Panc1 (cell line): ENCODE results near the gene ANKRD66. TPM values are rescaled to one million over a fixed set of nuclear protein-coding genes. Genes with fewer than 3 reads are reported as not detected.

ENCODE experiments used
- ATAC-seq: fragments of 200-7000 bp; cut with Tn5 transposase; 2 replicates; pipeline ENCODE4 v1.9.1; 2020; ENCODE audit warnings: mild to moderate bottlenecking, moderate library complexity
- BruUV-seq: library from RNA; stranded (reverse); fragments of 400-500 nt; replicated peaks from 2 replicates; lab custom pipeline; 2021; lab: Mats Ljungman, UMichigan
- CTCF ChIA-PET: fragments of 300-600 bp; sonication (Branson Sonifier 250); formaldehyde crosslinking; loops from one replicate; lab custom pipeline; 2022; ENCODE audit warnings: antibody characterized with exemption; lab: Charles Lee
- POLR2A ChIA-PET: fragments of 300-600 bp; sonication (Branson Sonifier 250); formaldehyde crosslinking; loops from one replicate; lab custom pipeline; 2022; ENCODE audit warnings: antibody characterized with exemption; lab: Charles Lee
- DNase-seq: peaks from one replicate; pipeline ENCODE4 v3.0.0-alpha.2; 2010; ENCODE audit warnings: low read depth, low spot score
- H3K27ac ChIP-seq: 2 replicates; pipeline ENCODE4 v1.5.1; 2011; ENCODE audit warnings: mild to moderate bottlenecking, low read length, inconsistent platforms
- H3K27me3 ChIP-seq: fragments of 200-500 bp; sonication (Bioruptor generic); 2 replicates; pipeline ENCODE4 v1.6.0; 2014; ENCODE audit warnings: low read length, inconsistent platforms; ENCODE audit not compliant: control insufficient read depth, insufficient read depth
- H3K36me3 ChIP-seq: fragments of 200-500 bp; sonication (Bioruptor generic); 2 replicates; pipeline ENCODE4 v1.5.1; 2014; ENCODE audit warnings: inconsistent platforms, mild to moderate bottlenecking, low read length, moderate library complexity; ENCODE audit not compliant: control insufficient read depth, insufficient read depth
- H3K4me1 ChIP-seq: 2 replicates; pipeline ENCODE4 v1.5.1; 2011; ENCODE audit warnings: inconsistent platforms, mild to moderate bottlenecking, low read length, moderate library complexity; ENCODE audit not compliant: control insufficient read depth, insufficient read depth
- H3K4me3 ChIP-seq, 2 experiments: 2 replicates each; pipeline ENCODE4 v1.5.1; 2011 to 2012; ENCODE audit warnings: low read depth in 2 of 2, low read length in 2 of 2, mild to moderate bottlenecking in 2 of 2, inconsistent platforms in 1 of 2, moderate library complexity in 1 of 2
- H3K9me3 ChIP-seq: fragments of 200-500 bp; sonication (Bioruptor generic); 2 replicates; pipeline ENCODE4 v1.5.1; 2014; ENCODE audit warnings: low read depth, mild to moderate bottlenecking, inconsistent platforms, low read length, moderate library complexity; ENCODE audit not compliant: control insufficient read depth, insufficient read depth
- CTCF ChIP-seq: fragments of 450-650 bp; IDR thresholded peaks from 2 replicates; pipeline ENCODE4 v1.5.1; 2017; ENCODE audit warnings: mild to moderate bottlenecking
- POLR2AphosphoS5 ChIP-seq: IDR thresholded peaks from 2 replicates; pipeline ENCODE4 v1.6.1; 2012; ENCODE audit warnings: mild to moderate bottlenecking, low read depth, low read length, moderate library complexity
- REST ChIP-seq, 2 experiments: IDR thresholded peaks; 2 replicates each; pipeline ENCODE4 v1.6.1; 2011 to 2012; ENCODE audit warnings: low read depth in 2 of 2, control low read depth in 1 of 2, low read length in 1 of 2, mild to moderate bottlenecking in 1 of 2, moderate library complexity in 1 of 2; ENCODE audit not compliant: insufficient read depth in 1 of 2
- SIN3A ChIP-seq: IDR thresholded peaks from 2 replicates; pipeline ENCODE4 v1.6.1; 2012; ENCODE audit warnings: low read depth, mild to moderate bottlenecking, low read length, moderate library complexity, borderline replicate concordance; ENCODE audit not compliant: insufficient read depth
- TCF7L2 ChIP-seq: IDR thresholded peaks from 2 replicates; pipeline ENCODE4 v1.6.1; 2011; ENCODE audit warnings: mild to moderate bottlenecking, low read depth, low read length, inconsistent platforms
- in situ Hi-C: cut with HindIII; loops from 2 replicates; pipeline ENCODE4 v1.10.0; 2016; ENCODE audit warnings: low sequenced_read_pairs, low pct_unique_long_range_greater_than_20kb
- intact Hi-C: fragments of 100-400 bp; cut with micrococcal nuclease; formaldehyde crosslinking; loops from one replicate; pipeline ENCODE4 v1.10.0; 2022; ENCODE audit not compliant: unreplicated experiment
- total RNA-seq: library from RNA; stranded (reverse); gene quantifications from one replicate; pipeline ENCODE4 v1.2.1, GENCODE V29; 2021; ENCODE audit not compliant: unreplicated experiment

The ANKRD66 gene
- total RNA-seq, 1 experiment from 2014 or later, result not detected

- intact Hi-C loops, result no loop called here
- in situ Hi-C loops, result no loop called here
- no peak for ATAC-seq
Measured at GRCh38 chr6:46711491-46711890, 35.2 kb upstream of the ANKRD66 start.

GRCh38 chr6:46715141-46715540, 31.6 kb upstream of the ANKRD66 start:
- ATAC-seq, result no peak
- Histone ChIP-seq H3K36me3 (no peaks in the 10 kb centered on the region), H3K9me3 (no peaks in the 10 kb centered on the region), H3K27me3 (peaks cover 2% of the 10 kb centered on the region; the same call in 1 of the 2 replicates), H3K4me3 (no peak overlapping the region), H3K27ac (no peak overlapping the region), H3K4me1 (no peaks in the 10 kb centered on the region)
- in situ Hi-C loops, result no loop called here
- ChIA-PET CTCF (no interaction called here), POLR2A (no interaction called here)
- intact Hi-C loops, result no loop called here
- no peak for DNase-seq
- TF ChIP-seq SIN3A (no peak), POLR2AphosphoS5 (no peak), CTCF (no peak), REST (IDR thresholded peaks at IDR 0.05; ENCODE audit: insufficient read depth in 1 of 2, low read depth in 2 of 2, low read length in 1 of 2) (no peak), TCF7L2 (no peak)
- no TSS peak for BruUV-seq

More at GRCh38 chr6:46711491-46711890, 35.2 kb upstream of the ANKRD66 start:
- H3K27me3 ChIP-seq, result peaks cover 2% of the 10 kb centered on the region; the same call in 1 of the 2 replicates
- no peak overlapping the region for H3K4me3 ChIP-seq
- no peaks in the 10 kb centered on the region for H3K36me3 ChIP-seq
- no peak overlapping the region for H3K27ac ChIP-seq
- ChIA-PET CTCF (no interaction called here), POLR2A (no interaction called here)
- no peak for DNase-seq
- TF ChIP-seq TCF7L2 (no peak), SIN3A (no peak), CTCF (no peak), POLR2AphosphoS5 (no peak), REST (IDR thresholded peaks at IDR 0.05; ENCODE audit: insufficient read depth in 1 of 2, low read depth in 2 of 2, low read length in 1 of 2) (no peak)
- H3K4me1 ChIP-seq, result no peaks in the 10 kb centered on the region
- BruUV-seq, result no TSS peak
- no peaks in the 10 kb centered on the region for H3K9me3 ChIP-seq
